Activated CD4-positive, CD25-positive, alpha-beta regulatory T cell (primary cell): ENCODE results near the gene ALDH18A1.

Experiments
- DNase-seq, 4 experiments: peaks; one replicate each; lab custom pipeline; 2025; lab: John Stamatoyannopoulos, UW

ALDH18A1 gene

GRCh38 chr10:95556994-95557767 lies 99.3 kb downstream of the ALDH18A1 start:
- DNase-seq = no peak
